GM18870 (cell line): Measurements from ENCODE around the gene DMAP1.

Experiments
- ATAC-seq: cut with Tn5 transposase; IDR thresholded peaks from one replicate; pipeline ENCODE4 v1.9.1; 2021; ENCODE audit warnings: moderate library complexity; ENCODE audit not compliant: unreplicated experiment

DMAP1 gene

GRCh38 chr1:44251989-44252671 lies 38.9 kb downstream of the DMAP1 start:
- ATAC-seq, result no peak

- no peak for ATAC-seq
Measured at GRCh38 chr1:44254392-44254910, 41.2 kb downstream of the DMAP1 start.

GRCh38 chr1:44256762-44257554 lies 43.7 kb downstream of the DMAP1 start:
- ATAC-seq, result no peak

GRCh38 chr1:44259090-44259489 lies 45.8 kb downstream of the DMAP1 start:
- no peak for ATAC-seq

GRCh38 chr1:44260792-44261170 lies 47.5 kb downstream of the DMAP1 start:
- no peak for ATAC-seq

GRCh38 chr1:44261171-44261817 lies 48.0 kb downstream of the DMAP1 start:
- no peak for ATAC-seq

- ATAC-seq, result no peak
Measured at GRCh38 chr1:44261962-44262361, 48.7 kb downstream of the DMAP1 start.

- ATAC-seq, result no peak
Measured at GRCh38 chr1:44262414-44262813, 49.1 kb downstream of the DMAP1 start.

- ATAC-seq, result no peak
Measured at GRCh38 chr1:44262816-44263567, 49.7 kb downstream of the DMAP1 start.

GRCh38 chr1:44263568-44264450 lies 50.5 kb downstream of the DMAP1 start:
- no peak for ATAC-seq

GRCh38 chr1:44264451-44264771 lies 51.1 kb downstream of the DMAP1 start:
- no peak for ATAC-seq

GRCh38 chr1:44265656-44266358 lies 52.5 kb downstream of the DMAP1 start:
- no peak for ATAC-seq

- ATAC-seq, result no peak
Measured at GRCh38 chr1:44266400-44267344, 53.4 kb downstream of the DMAP1 start.

- no peak for ATAC-seq
Measured at GRCh38 chr1:44267438-44267837, 54.2 kb downstream of the DMAP1 start.

- no peak for ATAC-seq
Measured at GRCh38 chr1:44268054-44268453, 54.8 kb downstream of the DMAP1 start.
